Erythroblast (primary cell): ENCODE data around the gene SPRR2D.
"Not testable (repeated sequence)": the region's sequence is repeated elsewhere in the genome, so short reads cannot be mapped to it uniquely, and the experiment has no call there.

Experiments used
- DNase-seq, 2 experiments: peaks; one replicate each; lab custom pipeline; 2025; lab: John Stamatoyannopoulos, UW
- GATA1 ChIP-seq: IDR thresholded peaks from 2 replicates; pipeline ENCODE4 v1.6.1; 2011; ENCODE audit warnings: low read depth, mild to moderate bottlenecking, control low read depth, low read length, moderate library complexity
- POLR2A ChIP-seq: IDR thresholded peaks from 2 replicates; pipeline ENCODE4 v1.6.1; 2011; ENCODE audit warnings: mild to moderate bottlenecking, low read length

The SPRR2D gene

GRCh38 chr1:153040950-153041631 lies at the start of gene SPRR2D:
Gene SPRR2D (minus strand): TSS chr1:153041120. CDS start chr1:153040346, 774 bp downstream.
- TF ChIP-seq POLR2A (no peak), GATA1 (no peak)
- no peak for DNase-seq

- TF ChIP-seq GATA1, result no peak
- TF ChIP-seq POLR2A, result no peak
- peak; percentile 44 to 74 for DNase-seq
Measured at GRCh38 chr1:153087652-153088051, 46.7 kb upstream of the SPRR2D start.

GRCh38 chr1:153081736-153082135 lies 40.8 kb upstream of the SPRR2D start:
- DNase-seq, result no peak
- TF ChIP-seq GATA1 (no peak), POLR2A (no peak)

- peak; percentile 55 to 84 for DNase-seq
- TF ChIP-seq GATA1 (no peak), POLR2A (no peak)
Measured at GRCh38 chr1:153072806-153073726, 32.1 kb upstream of the SPRR2D start.

- DNase-seq, result no peak
- no peak for TF ChIP-seq GATA1
- no peak for TF ChIP-seq POLR2A
Measured at GRCh38 chr1:153071511-153071910, 30.6 kb upstream of the SPRR2D start, which contains the start of gene SPRR2B. Gene SPRR2B (minus strand): TSS chr1:153071611. CDS start chr1:153070839, 772 bp downstream.

- DNase-seq, result no peak
- TF ChIP-seq POLR2A (no peak), GATA1 (no peak)
Measured at GRCh38 chr1:153070243-153070642, 29.3 kb upstream of the SPRR2D start.

- peak; percentile 82 to 93 for DNase-seq
- TF ChIP-seq POLR2A (peak; percentile 40), GATA1 (peak; percentile 70)
Measured at GRCh38 chr1:153058826-153059784, 18.2 kb upstream of the SPRR2D start.

GRCh38 chr1:153058154-153058553 lies 17.2 kb upstream of the SPRR2D start:
- TF ChIP-seq GATA1 (no peak), POLR2A (no peak)
- peak in 1 of 2 experiments; percentile 5 for DNase-seq

- DNase-seq, result no peak
- TF ChIP-seq GATA1 (no peak), POLR2A (no peak)
Measured at GRCh38 chr1:153057375-153057774, 16.5 kb upstream of the SPRR2D start, which contains the start of gene SPRR2A. Gene SPRR2A (minus strand): TSS chr1:153057512. CDS start chr1:153056735, 777 bp downstream.

- not testable (repeated sequence) for DNase-seq
Measured at GRCh38 chr1:153056111-153056510, 15.2 kb upstream of the SPRR2D start.

GRCh38 chr1:153049211-153049610 lies 8.3 kb upstream of the SPRR2D start:
- no peak for TF ChIP-seq POLR2A
- no peak for TF ChIP-seq GATA1
- no peak for DNase-seq

GRCh38 chr1:153035211-153035610 lies 5.7 kb downstream of the SPRR2D start:
- TF ChIP-seq POLR2A, result no peak
- no peak for TF ChIP-seq GATA1
- no peak for DNase-seq
